Bronchial epithelial cell (primary cell): Measurements from ENCODE around the gene PLXNA4. TPM values are rescaled to one million over a fixed set of nuclear protein-coding genes. Genes with fewer than 3 reads are reported as not detected.
A peak's percentile ranks its signal among the peaks of the same experiment; 100 is the strongest.

Source experiments
- DNase-seq: peaks from one replicate; pipeline ENCODE4 v3.0.0-alpha.2; 2010; ENCODE audit warnings: low read depth
- FAIRE-seq: peaks from 2 replicates; lab custom pipeline; 2011; peaks lifted over from hg19 to GRCh38; lab: Jason Lieb, UNC
- H3K27me3 ChIP-seq: 2 replicates; pipeline ENCODE4 v1.5.1; 2011; ENCODE audit warnings: low read length; ENCODE audit not compliant: control insufficient read depth, insufficient read depth
- H3K36me3 ChIP-seq: 2 replicates; pipeline ENCODE4 v1.5.1; 2011; ENCODE audit warnings: low read length; ENCODE audit not compliant: control insufficient read depth, insufficient read depth
- H3K4me3 ChIP-seq: 2 replicates; pipeline ENCODE4 v1.5.1; 2011; ENCODE audit warnings: mild to moderate bottlenecking, low read depth, low read length, control low read depth
- total RNA-seq: library from RNA; depleted of rRNA; stranded (reverse); fragments of >200 nt; gene quantifications from 2 replicates; pipeline ENCODE4 v1.2.1, GENCODE V29; 2014
- TF ChIP-seq, protein P1 (sequence below): IDR thresholded peaks from 2 replicates; pipeline ENCODE4 v1.5.1; 2011; ENCODE audit warnings: mild to moderate bottlenecking, moderate library complexity, low read length, control low read depth, inconsistent platforms; ENCODE audit not compliant: insufficient read depth, severe bottlenecking

The PLXNA4 gene
- total RNA-seq, 1 donor from 2014 or later, result under 0.01 TPM

DNA sequence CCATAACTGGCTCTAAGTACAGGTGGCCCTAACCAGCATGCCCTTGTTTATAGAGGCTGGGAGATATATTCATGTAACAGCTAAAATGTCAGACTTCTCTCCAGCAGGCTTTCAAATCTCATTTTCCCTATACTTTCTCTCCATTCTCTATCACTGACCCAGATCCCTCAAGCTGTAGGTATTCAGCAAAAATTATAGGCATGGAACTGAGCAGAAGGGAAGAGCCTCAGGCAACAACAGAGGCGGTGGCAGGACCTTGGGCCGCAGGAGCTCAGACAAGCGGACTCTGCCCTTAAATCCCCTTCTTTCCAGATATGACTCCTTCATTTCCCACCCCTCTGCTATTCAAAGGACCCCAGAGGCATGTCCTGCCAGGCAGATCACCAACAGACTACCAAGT is 417.4 kb downstream of the PLXNA4 start:
- Histone ChIP-seq H3K27me3 (peaks cover 9% of the 10 kb centered on the region), H3K4me3 (no peak overlapping the region), H3K36me3 (no peaks in the 10 kb centered on the region)
- no peak for FAIRE-seq
- no peak for DNase-seq
- TF ChIP-seq, protein P1, sequence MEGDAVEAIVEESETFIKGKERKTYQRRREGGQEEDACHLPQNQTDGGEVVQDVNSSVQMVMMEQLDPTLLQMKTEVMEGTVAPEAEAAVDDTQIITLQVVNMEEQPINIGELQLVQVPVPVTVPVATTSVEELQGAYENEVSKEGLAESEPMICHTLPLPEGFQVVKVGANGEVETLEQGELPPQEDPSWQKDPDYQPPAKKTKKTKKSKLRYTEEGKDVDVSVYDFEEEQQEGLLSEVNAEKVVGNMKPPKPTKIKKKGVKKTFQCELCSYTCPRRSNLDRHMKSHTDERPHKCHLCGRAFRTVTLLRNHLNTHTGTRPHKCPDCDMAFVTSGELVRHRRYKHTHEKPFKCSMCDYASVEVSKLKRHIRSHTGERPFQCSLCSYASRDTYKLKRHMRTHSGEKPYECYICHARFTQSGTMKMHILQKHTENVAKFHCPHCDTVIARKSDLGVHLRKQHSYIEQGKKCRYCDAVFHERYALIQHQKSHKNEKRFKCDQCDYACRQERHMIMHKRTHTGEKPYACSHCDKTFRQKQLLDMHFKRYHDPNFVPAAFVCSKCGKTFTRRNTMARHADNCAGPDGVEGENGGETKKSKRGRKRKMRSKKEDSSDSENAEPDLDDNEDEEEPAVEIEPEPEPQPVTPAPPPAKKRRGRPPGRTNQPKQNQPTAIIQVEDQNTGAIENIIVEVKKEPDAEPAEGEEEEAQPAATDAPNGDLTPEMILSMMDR, result no peak

DNA sequence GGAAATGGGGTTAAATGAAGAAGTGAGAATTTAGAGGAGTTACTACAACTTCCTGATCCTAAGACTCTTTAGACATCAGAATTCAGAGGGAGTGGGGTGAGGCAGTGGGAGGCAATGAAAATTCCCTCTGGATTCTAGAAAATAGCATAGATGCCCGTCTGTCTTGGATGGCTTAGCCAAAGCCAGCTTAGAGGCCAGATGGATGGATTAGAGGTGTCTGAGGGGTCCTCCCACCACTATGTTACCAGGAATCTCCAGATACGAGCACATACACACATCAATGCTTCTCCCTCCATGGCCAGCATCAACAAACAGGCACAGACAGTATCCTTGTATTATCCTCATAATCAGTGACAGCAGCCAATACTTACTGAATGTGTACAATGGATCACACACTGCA is 418.1 kb downstream of the PLXNA4 start:
- DNase-seq, result no peak
- no peaks in the 10 kb centered on the region for H3K36me3 ChIP-seq
- peaks cover 9% of the 10 kb centered on the region for H3K27me3 ChIP-seq
- H3K4me3 ChIP-seq, result no peak overlapping the region
- TF ChIP-seq, protein P1, result no peak
- no peak for FAIRE-seq

- TF ChIP-seq, protein P1, result no peak
- FAIRE-seq, result no peak
- Histone ChIP-seq H3K27me3 (peaks cover 10% of the 10 kb centered on the region), H3K36me3 (no peaks in the 10 kb centered on the region), H3K4me3 (no peak overlapping the region)
- no peak for DNase-seq
Measured at GRCh38 chr7:132155715-132156114, 420.6 kb downstream of the PLXNA4 start.

DNA sequence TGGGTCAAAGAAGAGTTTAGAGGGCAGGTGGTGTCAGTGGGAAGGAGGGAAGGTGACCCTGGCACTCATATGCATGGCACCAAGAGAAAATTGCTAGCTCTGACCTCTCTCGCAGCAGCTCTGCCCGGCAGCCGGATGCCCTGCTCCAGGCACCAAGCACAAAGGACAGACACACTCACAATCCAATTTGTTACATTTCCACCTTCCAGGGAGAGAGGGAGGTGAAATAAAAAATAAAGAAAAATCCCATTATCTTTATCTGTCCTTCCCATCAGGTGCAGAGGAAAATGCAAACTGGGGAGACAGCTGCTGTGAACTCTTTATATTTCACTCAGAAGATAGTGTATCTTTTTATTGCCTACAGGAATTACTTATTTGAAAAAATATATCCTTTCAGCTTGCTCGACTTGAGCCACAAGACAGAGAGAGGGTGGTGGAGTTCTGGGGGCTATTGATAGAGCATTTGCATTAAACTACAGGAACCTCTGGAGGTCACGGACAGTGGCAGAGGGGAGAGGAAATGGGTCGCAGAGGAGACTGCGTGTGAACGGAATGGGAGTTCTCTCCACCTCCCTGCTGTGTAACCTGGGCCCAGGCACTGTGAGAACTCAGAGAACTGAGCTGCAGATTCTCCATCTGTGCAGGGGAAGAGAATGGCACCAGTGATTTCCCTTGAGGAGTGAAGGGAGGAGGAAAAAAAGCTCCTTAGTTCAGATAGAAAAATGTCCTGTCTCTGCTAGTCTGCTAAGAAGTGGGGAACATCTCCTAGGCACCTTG is 421.4 kb downstream of the PLXNA4 start:
- peaks cover 12% of the 10 kb centered on the region for H3K27me3 ChIP-seq
- TF ChIP-seq, protein P1, result no peak
- FAIRE-seq, result no peak

DNA sequence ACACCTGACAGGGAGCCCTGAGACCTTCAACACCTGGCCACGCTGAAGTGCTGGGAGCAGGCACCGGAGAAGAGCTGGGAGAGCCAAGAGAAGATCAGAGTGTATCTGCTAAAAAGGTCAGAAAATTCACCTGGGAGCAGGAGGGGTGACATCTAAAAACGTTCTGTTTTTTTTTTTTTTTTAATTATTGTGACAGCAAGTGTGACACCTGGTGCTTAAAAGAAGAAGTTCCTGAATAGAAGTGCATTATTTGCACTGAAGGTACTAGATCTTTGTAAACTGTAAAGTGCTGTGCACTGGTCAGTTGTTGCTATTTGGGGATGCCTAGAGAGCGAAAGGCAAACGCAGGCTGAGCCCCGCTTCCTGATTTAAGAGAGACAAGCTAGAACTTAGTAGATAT is 422.0 kb downstream of the PLXNA4 start:
- no peak for FAIRE-seq
- no peak for DNase-seq
- H3K27me3 ChIP-seq, result peaks cover 14% of the 10 kb centered on the region
- no peak overlapping the region for H3K4me3 ChIP-seq
- H3K36me3 ChIP-seq, result no peaks in the 10 kb centered on the region
- TF ChIP-seq, protein P1, result peak; percentile 4

More for the DNA sequence above, 421.4 kb downstream of the PLXNA4 start:
- DNase-seq, result no peak
- no peak overlapping the region for H3K4me3 ChIP-seq
- H3K36me3 ChIP-seq, result no peaks in the 10 kb centered on the region
